SK-N-MC (cell line): ENCODE data around the gene CTSZ.

Source experiments
- DNase-seq: peaks from one replicate; pipeline ENCODE4 v3.0.0-alpha.2; 2011; ENCODE audit warnings: low read depth, low spot score
- H3K27ac ChIP-seq: fragments of 200-600 bp; sonication (generic); 2 replicates; pipeline ENCODE4 v1.5.1; 2016; ENCODE audit warnings: mixed run types
- H3K36me3 ChIP-seq: fragments of 200-600 bp; sonication (generic); 2 replicates; pipeline ENCODE4 v1.6.1; 2017; ENCODE audit warnings: antibody characterized with exemption, low read length, mixed read lengths; ENCODE audit not compliant: insufficient read depth
- H3K4me3 ChIP-seq: fragments of 200-600 bp; sonication (generic); 2 replicates; pipeline ENCODE4 v1.5.1; 2016
- H3K9ac ChIP-seq: fragments of 200-600 bp; sonication (generic); 2 replicates; pipeline ENCODE4 v1.8.0; 2017; ENCODE audit warnings: mixed run types, mixed read lengths; ENCODE audit not compliant: insufficient read length
- H3K9me3 ChIP-seq: fragments of 200-600 bp; sonication (generic); 2 replicates; pipeline ENCODE4 v1.6.1; 2017; ENCODE audit warnings: low read depth, mild to moderate bottlenecking, antibody characterized with exemption, low read length, moderate library complexity, mixed read lengths
- EZH2 ChIP-seq: fragments of 200-600 bp; sonication (generic); IDR thresholded peaks from one replicate; pipeline ENCODE4 v1.6.1; 2017; ENCODE audit warnings: antibody characterized with exemption
- FOXP2 ChIP-seq: optimal IDR thresholded peaks from 2 replicates; pipeline ENCODE3; 2011; ENCODE audit warnings: mild to moderate bottlenecking, moderate library complexity; ENCODE audit not compliant: insufficient read depth; ENCODE audit errors: extremely low read length, control extremely low read depth
- POLR2AphosphoS5 ChIP-seq: IDR thresholded peaks from 2 replicates; pipeline ENCODE4 v1.6.1; 2012; ENCODE audit warnings: mild to moderate bottlenecking, low read depth, low read length, borderline replicate concordance

CTSZ gene

GRCh38 chr20:59018817-59019216 is 11.8 kb upstream of the CTSZ start:
- no peaks in the 10 kb centered on the region for H3K9me3 ChIP-seq
- no peak overlapping the region for H3K9ac ChIP-seq
- peaks cover 16% of the 10 kb centered on the region; the same call in 1 of the 2 replicates for H3K36me3 ChIP-seq
- no peak for DNase-seq
- H3K27ac ChIP-seq: no peak overlapping the region
- TF ChIP-seq EZH2 (no peak), POLR2AphosphoS5 (no peak), FOXP2 (no peak)
- no peak overlapping the region for H3K4me3 ChIP-seq

GRCh38 chr20:59017493-59018231 is 10.6 kb upstream of the CTSZ start:
- Histone ChIP-seq H3K36me3 (peaks cover 5% of the 10 kb centered on the region; the same call in 1 of the 2 replicates), H3K4me3 (no peak overlapping the region), H3K27ac (peak overlapping the region; percentile 31; the same call in 1 of the 2 replicates), H3K9ac (no peak overlapping the region), H3K9me3 (no peaks in the 10 kb centered on the region)
- DNase-seq: no peak
- TF ChIP-seq FOXP2: no peak
- TF ChIP-seq EZH2: no peak
- no peak for TF ChIP-seq POLR2AphosphoS5

DNA sequence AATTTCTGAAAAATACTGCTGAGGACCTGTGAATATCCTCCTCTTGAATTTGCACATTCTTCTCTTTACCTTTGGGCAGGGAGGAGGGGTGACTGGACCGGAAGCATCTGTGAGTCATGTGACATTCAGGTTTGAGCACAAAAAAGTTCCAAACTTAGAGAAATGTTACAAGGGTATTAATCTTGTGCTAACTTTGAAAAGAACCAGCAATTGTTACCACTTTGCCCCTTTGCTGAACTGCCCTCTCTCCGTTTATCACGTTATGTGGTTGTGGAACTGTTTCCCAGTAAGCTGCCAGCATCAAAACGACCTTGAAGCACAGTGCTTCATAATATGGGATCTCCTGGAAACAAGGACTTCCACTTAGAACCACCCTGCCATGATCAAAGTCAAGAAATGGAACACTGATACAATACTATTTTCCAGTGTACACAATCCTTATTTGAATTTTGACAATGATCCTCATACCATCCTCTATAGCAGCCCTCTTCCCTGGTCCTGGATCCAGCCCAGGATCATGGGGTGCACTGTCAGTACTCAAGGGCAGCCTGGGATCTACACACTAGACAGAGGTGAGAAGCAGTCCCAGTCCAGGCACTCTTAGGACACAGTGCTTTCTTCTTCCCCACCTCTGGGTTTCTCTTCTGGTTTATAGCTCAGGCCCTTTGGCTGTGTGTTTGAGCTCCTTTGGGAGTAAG is 9.9 kb upstream of the CTSZ start:
- no peak overlapping the region for H3K4me3 ChIP-seq
- no peak overlapping the region for H3K9ac ChIP-seq
- H3K36me3 ChIP-seq: no peaks in the 10 kb centered on the region
- H3K9me3 ChIP-seq: no peaks in the 10 kb centered on the region
- DNase-seq: no peak
- TF ChIP-seq EZH2 (no peak), FOXP2 (no peak), POLR2AphosphoS5 (no peak)
- H3K27ac ChIP-seq: peak overlapping the region; percentile 31; the same call in 1 of the 2 replicates

- Histone ChIP-seq H3K9me3 (no peaks in the 10 kb centered on the region), H3K9ac (no peak overlapping the region), H3K27ac (no peak overlapping the region), H3K4me3 (no peak overlapping the region), H3K36me3 (no peaks in the 10 kb centered on the region)
- no peak for DNase-seq
- TF ChIP-seq POLR2AphosphoS5 (no peak), FOXP2 (no peak), EZH2 (no peak)
These were observed 9.0 kb upstream of the CTSZ start for GRCh38 chr20:59015812-59016711.

DNA sequence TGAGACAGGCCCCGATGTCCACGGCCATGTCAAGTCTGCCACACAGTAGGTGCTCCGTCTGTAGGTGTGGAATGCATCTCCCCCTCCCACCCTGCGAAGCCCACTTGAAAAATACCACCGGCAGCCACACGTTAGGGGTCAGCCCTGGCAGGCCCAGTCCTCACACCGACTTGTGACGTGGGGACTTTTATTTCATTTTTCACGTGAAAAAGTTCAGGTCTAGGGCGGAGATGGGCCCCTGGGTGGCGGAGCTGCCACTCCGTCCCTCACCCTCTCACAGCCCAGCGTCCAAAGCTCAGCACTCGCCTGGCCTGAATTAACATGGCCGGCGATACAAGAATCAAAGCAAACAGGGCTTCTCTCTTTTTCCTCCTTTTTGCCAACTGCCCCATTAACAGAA is 8.4 kb upstream of the CTSZ start:
- DNase-seq: no peak
- Histone ChIP-seq H3K27ac (no peak overlapping the region), H3K4me3 (no peak overlapping the region), H3K36me3 (no peaks in the 10 kb centered on the region), H3K9me3 (no peaks in the 10 kb centered on the region), H3K9ac (no peak overlapping the region)
- TF ChIP-seq POLR2AphosphoS5: no peak
- TF ChIP-seq FOXP2: no peak
- TF ChIP-seq EZH2: no peak

DNA sequence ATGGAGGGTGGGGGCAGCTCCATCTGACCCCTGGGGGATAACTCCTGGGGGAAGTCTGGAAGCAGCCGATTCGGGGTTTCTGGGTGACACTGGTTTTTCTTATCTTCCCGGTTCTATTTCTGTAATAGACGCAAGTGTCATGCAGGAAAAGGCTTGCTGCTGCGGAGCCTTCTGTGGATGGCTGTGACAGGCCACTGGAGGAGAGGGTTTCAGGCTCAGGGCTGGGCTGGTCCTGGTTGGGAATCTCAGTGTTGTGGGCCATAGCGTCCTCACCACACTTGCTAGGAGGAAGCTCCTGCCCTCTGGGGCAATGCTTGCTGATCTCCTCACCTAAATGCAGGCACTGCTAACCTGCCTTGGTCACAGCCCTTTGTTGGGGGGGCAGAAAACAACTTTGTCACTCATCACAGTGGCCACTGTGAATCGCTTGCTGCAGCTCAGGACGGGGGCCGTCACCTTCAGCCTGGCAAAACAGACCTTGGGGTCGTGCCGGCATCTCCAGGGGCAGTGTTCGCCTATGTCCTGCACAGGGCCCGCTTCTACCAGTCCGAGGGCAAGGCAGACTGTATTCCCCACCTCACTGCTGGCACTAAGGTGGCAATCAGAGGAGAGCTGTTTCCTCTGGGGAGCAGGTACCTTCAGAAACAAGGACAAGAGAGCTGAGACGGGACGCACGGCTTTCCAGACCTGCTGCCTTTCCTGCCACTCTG is 7.8 kb upstream of the CTSZ start:
- H3K9me3 ChIP-seq: no peaks in the 10 kb centered on the region
- H3K4me3 ChIP-seq: no peak overlapping the region
- no peaks in the 10 kb centered on the region for H3K36me3 ChIP-seq
- no peak overlapping the region for H3K27ac ChIP-seq
- no peak for TF ChIP-seq POLR2AphosphoS5
- no peak for TF ChIP-seq FOXP2
- no peak for TF ChIP-seq EZH2
- DNase-seq: no peak
- H3K9ac ChIP-seq: no peak overlapping the region

- no peak overlapping the region for H3K4me3 ChIP-seq
- no peak for DNase-seq
- H3K9ac ChIP-seq: no peak overlapping the region
- TF ChIP-seq FOXP2: no peak
- TF ChIP-seq POLR2AphosphoS5: no peak
- no peak for TF ChIP-seq EZH2
- H3K9me3 ChIP-seq: no peaks in the 10 kb centered on the region
- no peak overlapping the region for H3K27ac ChIP-seq
- no peaks in the 10 kb centered on the region for H3K36me3 ChIP-seq
These were observed 7.0 kb upstream of the CTSZ start for GRCh38 chr20:59013959-59014608.
